IMR-90 (cell line): Measurements from ENCODE around the gene ATP9B.

Experiments used
- FOS ChIP-seq: fragments of 150-350 bp; IDR thresholded peaks from 2 replicates; pipeline ENCODE4 v1.6.1; 2016; ENCODE audit warnings: low read depth, low read length
- POLR2A ChIP-seq: IDR thresholded peaks from 2 replicates; pipeline ENCODE4 v1.6.1; 2012; ENCODE audit warnings: mild to moderate bottlenecking, low read depth, low read length
- SMC3 ChIP-seq: fragments of 150-350 bp; IDR thresholded peaks from 2 replicates; pipeline ENCODE4 v1.6.1; 2016; ENCODE audit warnings: low read depth, mild to moderate bottlenecking, antibody characterized with exemption, low read length, moderate library complexity
- TF ChIP-seq, protein P1 (sequence below): conservative IDR thresholded peaks from 2 replicates; pipeline ENCODE4 v1.5.1; 2012; ENCODE audit warnings: mild to moderate bottlenecking, low read depth, low read length, improper control_type of control experiment
- TF ChIP-seq, protein P2 (sequence below): fragments of 150-350 bp; IDR thresholded peaks from 2 replicates; pipeline ENCODE4 v1.6.1; 2017; ENCODE audit warnings: mild to moderate bottlenecking, antibody characterized with exemption, low read length, low read depth

DNA sequence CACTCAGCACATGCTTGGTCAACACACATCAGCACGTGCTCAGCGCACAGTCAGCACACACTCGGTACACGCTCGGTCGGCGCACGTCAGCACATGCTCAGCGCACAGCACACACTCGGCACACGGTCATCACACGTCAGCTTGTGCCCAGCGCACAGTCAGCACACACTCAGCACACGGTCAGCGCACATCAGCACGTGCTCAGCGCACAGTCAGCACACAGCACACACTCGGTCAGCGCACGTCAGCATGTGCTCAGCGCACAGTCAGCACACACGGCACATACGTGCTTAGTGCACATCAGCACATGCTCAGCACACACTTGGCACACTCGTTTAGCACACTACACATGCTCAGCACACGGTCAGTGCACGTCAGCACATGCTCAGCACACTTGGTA, 276.8 kb downstream of the ATP9B start:
- TF ChIP-seq, protein P1, sequence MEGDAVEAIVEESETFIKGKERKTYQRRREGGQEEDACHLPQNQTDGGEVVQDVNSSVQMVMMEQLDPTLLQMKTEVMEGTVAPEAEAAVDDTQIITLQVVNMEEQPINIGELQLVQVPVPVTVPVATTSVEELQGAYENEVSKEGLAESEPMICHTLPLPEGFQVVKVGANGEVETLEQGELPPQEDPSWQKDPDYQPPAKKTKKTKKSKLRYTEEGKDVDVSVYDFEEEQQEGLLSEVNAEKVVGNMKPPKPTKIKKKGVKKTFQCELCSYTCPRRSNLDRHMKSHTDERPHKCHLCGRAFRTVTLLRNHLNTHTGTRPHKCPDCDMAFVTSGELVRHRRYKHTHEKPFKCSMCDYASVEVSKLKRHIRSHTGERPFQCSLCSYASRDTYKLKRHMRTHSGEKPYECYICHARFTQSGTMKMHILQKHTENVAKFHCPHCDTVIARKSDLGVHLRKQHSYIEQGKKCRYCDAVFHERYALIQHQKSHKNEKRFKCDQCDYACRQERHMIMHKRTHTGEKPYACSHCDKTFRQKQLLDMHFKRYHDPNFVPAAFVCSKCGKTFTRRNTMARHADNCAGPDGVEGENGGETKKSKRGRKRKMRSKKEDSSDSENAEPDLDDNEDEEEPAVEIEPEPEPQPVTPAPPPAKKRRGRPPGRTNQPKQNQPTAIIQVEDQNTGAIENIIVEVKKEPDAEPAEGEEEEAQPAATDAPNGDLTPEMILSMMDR: no peak
- TF ChIP-seq POLR2A: no peak
- TF ChIP-seq FOS: no peak
- TF ChIP-seq SMC3: no peak
- TF ChIP-seq, protein P2, sequence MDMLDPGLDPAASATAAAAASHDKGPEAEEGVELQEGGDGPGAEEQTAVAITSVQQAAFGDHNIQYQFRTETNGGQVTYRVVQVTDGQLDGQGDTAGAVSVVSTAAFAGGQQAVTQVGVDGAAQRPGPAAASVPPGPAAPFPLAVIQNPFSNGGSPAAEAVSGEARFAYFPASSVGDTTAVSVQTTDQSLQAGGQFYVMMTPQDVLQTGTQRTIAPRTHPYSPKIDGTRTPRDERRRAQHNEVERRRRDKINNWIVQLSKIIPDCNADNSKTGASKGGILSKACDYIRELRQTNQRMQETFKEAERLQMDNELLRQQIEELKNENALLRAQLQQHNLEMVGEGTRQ: no peak
